Heart left ventricle (tissue), 16 donors: Measurements from ENCODE around the gene SOX9. TPM values are rescaled to one million over a fixed set of nuclear protein-coding genes. Genes with fewer than 3 reads are reported as not detected.
A peak's percentile ranks its signal among the peaks of the same experiment; 100 is the strongest.

Experiments
- ATAC-seq, 4 donors: fragments of 200-7000 bp; cut with Tn5 transposase; one replicate each; pipeline ENCODE4 v1.9.1; 2020 to 2022; ENCODE audit warnings: moderate library complexity in 4 of 4, mild to moderate bottlenecking in 3 of 4, moderate number of reproducible peaks in 1 of 4
- DNase-seq, 5 donors: peaks; one replicate each; pipeline ENCODE4 v3.0.0-alpha.2; 2020
- H3K27ac ChIP-seq, 12 donors: fragments of 200-600 bp; sonication (generic) in 4 of 12; one replicate each; pipeline versions ENCODE4 v1.5.0 to v1.8.0; 2016 to 2022; ENCODE audit warnings: mild to moderate bottlenecking in 2 of 12
- H3K27me3 ChIP-seq, 9 donors: fragments of 200-600 bp; sonication (generic) in 2 of 9; one replicate each; pipeline versions ENCODE4 v1.5.1 to v1.8.0; 2016 to 2022; ENCODE audit warnings: mild to moderate bottlenecking in 3 of 9
- H3K36me3 ChIP-seq, 9 donors: fragments of 200-600 bp; sonication (generic) in 2 of 9; one replicate each; pipeline versions ENCODE4 v1.5.0 to v1.8.0; 2018 to 2022; ENCODE audit warnings: mild to moderate bottlenecking in 2 of 9
- H3K4me1 ChIP-seq, 12 donors: fragments of 200-600 bp; sonication (generic) in 4 of 12; one replicate each; pipeline versions ENCODE4 v1.5.0 to v1.8.0; 2016 to 2022; ENCODE audit warnings: mild to moderate bottlenecking in 3 of 12
- H3K4me3 ChIP-seq, 12 donors: fragments of 200-600 bp; sonication (generic) in 4 of 12; one replicate each; pipeline versions ENCODE4 v1.5.0 to v1.8.0; 2017 to 2022; ENCODE audit warnings: mild to moderate bottlenecking in 9 of 12, moderate library complexity in 4 of 12
- H3K9me3 ChIP-seq, 12 donors: fragments of 200-600 bp; sonication (generic) in 4 of 12; one replicate each; pipeline versions ENCODE4 v1.5.0 to v1.8.0; 2016 to 2022; ENCODE audit warnings: mild to moderate bottlenecking in 1 of 12
- POLR2A ChIP-seq, 2 donors: fragments of 450-650 bp; IDR thresholded peaks; one replicate each; pipeline ENCODE4 v1.6.1; 2017; ENCODE audit warnings: antibody characterized with exemption in 2 of 2, mild to moderate bottlenecking in 2 of 2, moderate library complexity in 2 of 2
- WGBS, 4 donors: extraction: QIAGEN DNeasy Blood & Tissue Kit in 2 of 4; methylation state at CpG; one replicate each; pipeline versions ENCODE4 v1.1.5 to v1.1.7; 2013 to 2018; 5-methylcytosine and 5-hydroxymethylcytosine counted together
- intact Hi-C, 10 donors: fragments of 100-400 bp; cut with DNase I; formaldehyde crosslinking; loops; one replicate each; pipeline versions ENCODE4 v1.11.1 to v1.14.2; 2022
- polyA plus RNA-seq, 2 donors: library from polyadenylated mRNA; stranded (reverse); fragments of 200-250 nt; gene quantifications; one replicate each; pipeline ENCODE4 v1.2.3, GENCODE V29; 2013
- total RNA-seq, 9 donors: library from RNA; depleted of rRNA in 2 of 9; stranded (reverse); fragments of >200 nt in 2 of 9; fragmentation: NEBNext Ultra II Directional in 3 of 9; extraction: Animal tissue kit (Norgen Biotek cat#: 25700) in 3 of 9; gene quantifications; one replicate each; pipeline versions ENCODE4 v1.1.0 to v1.2.4, GENCODE V29; 2016 to 2023
- TF ChIP-seq, protein P1 (sequence below), 12 donors: fragments of 200-600 bp; sonication (generic) in 4 of 12; IDR thresholded peaks; one replicate each; pipeline versions ENCODE4 v1.5.0 to v1.8.0; 2018 to 2022; ENCODE audit warnings: antibody characterized with exemption in 12 of 12, mild to moderate bottlenecking in 5 of 12
- donor health status: ischemic (EF 13 %, LVEDD 7.1; RV severe dilation, severe dysfunction).
- donor health status: healthy with polysubstance abuse.
- donor health status: DM: no; HTN: yes; CAD: no.
- donor health status: DM: no; HTN: no; CAD: no.
- donor health status: ischemic (EF 25% LVEDD 6.9; RV normal size, moderate dysfunction).
- donor health status: ischemic (EF 25% LVEDD 5.7; RV mildly dilated, moderate dysfunction).
- donor health status: healthy.
- donor health status: DM: yes; HTN: yes; CAD: no.
- donor health status: ischemic (EF 35%, LVEDD 5.7; RV mildly dilated, moderate dysfunction).
- donor health status: nonischemic (EF 11% LVEDD 7.7; RV severe dilation, severe dysfunction).
- donor health status: DM: yes; HTN: yes; CAD: no.
- donor health status: PGD.
- donor health status: ischemic (EF 29% LVEDD 5.4; RV normal size, mild dysfunction).
- donor health status: nonischemic (EF 23%, LVEDD 6.1; RV moderate dilation, normal function).

Gene SOX9
- total and polyA plus RNA-seq, 11 donors: 7.6 to 19.7 (median 12.8) TPM

GRCh38 chr17:72113751-72114150 lies 7.1 kb upstream of the SOX9 start:
- H3K27me3 ChIP-seq: peaks cover 3 to 38% (median 17%) of the 10 kb centered on the region in 9 donors
- intact Hi-C loops: loop anchor here in 9 of 10 donors (10.0 kb wide), 9 partner anchors 149 to 1479 kb away; no protein-coding TSS in a partner anchor
- TF ChIP-seq POLR2A (IDR thresholded peaks at IDR 0.05): no peak
- TF ChIP-seq, protein P1, sequence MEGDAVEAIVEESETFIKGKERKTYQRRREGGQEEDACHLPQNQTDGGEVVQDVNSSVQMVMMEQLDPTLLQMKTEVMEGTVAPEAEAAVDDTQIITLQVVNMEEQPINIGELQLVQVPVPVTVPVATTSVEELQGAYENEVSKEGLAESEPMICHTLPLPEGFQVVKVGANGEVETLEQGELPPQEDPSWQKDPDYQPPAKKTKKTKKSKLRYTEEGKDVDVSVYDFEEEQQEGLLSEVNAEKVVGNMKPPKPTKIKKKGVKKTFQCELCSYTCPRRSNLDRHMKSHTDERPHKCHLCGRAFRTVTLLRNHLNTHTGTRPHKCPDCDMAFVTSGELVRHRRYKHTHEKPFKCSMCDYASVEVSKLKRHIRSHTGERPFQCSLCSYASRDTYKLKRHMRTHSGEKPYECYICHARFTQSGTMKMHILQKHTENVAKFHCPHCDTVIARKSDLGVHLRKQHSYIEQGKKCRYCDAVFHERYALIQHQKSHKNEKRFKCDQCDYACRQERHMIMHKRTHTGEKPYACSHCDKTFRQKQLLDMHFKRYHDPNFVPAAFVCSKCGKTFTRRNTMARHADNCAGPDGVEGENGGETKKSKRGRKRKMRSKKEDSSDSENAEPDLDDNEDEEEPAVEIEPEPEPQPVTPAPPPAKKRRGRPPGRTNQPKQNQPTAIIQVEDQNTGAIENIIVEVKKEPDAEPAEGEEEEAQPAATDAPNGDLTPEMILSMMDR (IDR thresholded peaks at IDR 0.05): no peak
- no peaks in the 10 kb centered on the region for H3K9me3 ChIP-seq
- peak; percentile 68 to 87 (median 74) for ATAC-seq
- DNase-seq: peak in 2 of 5 donors; percentile 36 to 54
- 33 to 63% (median 49%) methylated on average over 4 of the region's 4 CpGs for WGBS, 4 donors
- H3K4me1 ChIP-seq: peaks cover 0 to 38% (median 15%) of the 10 kb centered on the region in 12 donors
- H3K4me3 ChIP-seq: no peak overlapping the region
- H3K36me3 ChIP-seq: no peaks in the 10 kb centered on the region
- peak overlapping the region in 8 of 12 donors; percentile 10 to 83 (median 62) for H3K27ac ChIP-seq

DNA sequence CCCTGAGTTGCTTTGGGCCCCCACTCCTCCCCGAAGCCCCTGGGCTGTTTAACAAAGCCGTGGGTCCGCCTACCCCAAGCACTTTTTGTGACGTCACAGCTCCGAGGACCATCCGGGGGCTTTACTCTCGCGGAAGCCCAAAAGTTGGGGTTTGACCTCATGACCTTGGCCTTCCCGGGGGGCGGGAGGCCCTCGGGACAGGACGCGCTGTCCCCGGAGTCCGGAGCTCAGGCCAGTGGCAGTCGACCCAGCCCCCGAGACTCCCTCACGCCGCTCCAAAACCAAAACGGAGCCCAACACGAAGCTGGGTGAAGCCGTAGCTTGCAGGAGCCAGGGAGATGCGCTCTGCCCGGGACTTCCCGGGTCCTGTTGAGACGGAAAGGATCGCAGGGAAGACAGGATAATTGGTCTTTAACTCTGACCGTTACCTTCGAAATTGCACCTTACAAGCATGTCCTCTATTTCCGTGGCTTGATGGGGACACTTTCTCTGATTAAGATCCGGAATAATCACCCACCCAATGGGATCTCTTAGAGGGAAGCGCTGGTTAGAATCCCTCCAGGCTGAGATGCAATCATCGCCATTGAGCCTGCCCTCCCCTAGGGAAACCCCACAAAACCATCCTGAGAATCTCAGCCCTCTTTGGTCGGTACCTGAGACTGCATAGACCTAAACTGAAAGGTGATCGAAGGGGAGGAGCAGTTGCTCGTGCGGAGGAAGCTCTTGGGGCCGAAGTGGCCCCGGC lies 4.9 kb upstream of the SOX9 start:
- H3K4me3 ChIP-seq: peak overlapping the region in 3 of 12 donors; percentile 72 to 94 (median 85)
- H3K9me3 ChIP-seq: no peaks in the 10 kb centered on the region
- ATAC-seq: no peak
- 34 to 47% (median 40%) methylated on average over 24 to 39 of the region's 39 CpGs for WGBS, 4 donors
- DNase-seq: no peak
- intact Hi-C loops: loop anchor here (2.0 to 10.0 kb wide), 19 partner anchors 84 to 1481 kb away; no protein-coding TSS in a partner anchor
- H3K27ac ChIP-seq: peak overlapping the region in 2 of 12 donors; percentile 1 to 8
- peaks cover 3 to 57% (median 17%) of the 10 kb centered on the region in 9 donors for H3K27me3 ChIP-seq
- no peaks in the 10 kb centered on the region for H3K36me3 ChIP-seq
- H3K4me1 ChIP-seq: peaks cover 0 to 51% (median 16%) of the 10 kb centered on the region in 12 donors
- TF ChIP-seq POLR2A (IDR thresholded peaks at IDR 0.05): no peak
- TF ChIP-seq, protein P1 (IDR thresholded peaks at IDR 0.05): no peak

- TF ChIP-seq POLR2A (IDR thresholded peaks at IDR 0.05): no peak
- TF ChIP-seq, protein P1 (IDR thresholded peaks at IDR 0.05): no peak
- 14 to 21% (median 19%) methylated on average over 56 to 58 of the region's 58 CpGs for WGBS, 4 donors
- Histone ChIP-seq H3K36me3 (no peaks in the 10 kb centered on the region), H3K27me3 (peaks cover 3 to 66% (median 25%) of the 10 kb centered on the region in 9 donors), H3K9me3 (no peaks in the 10 kb centered on the region), H3K27ac (peak overlapping the region in 1 of 12 donors; percentile 44), H3K4me3 (peak overlapping the region in 11 of 12 donors; percentile 23 to 94 (median 65)), H3K4me1 (peaks cover 0 to 51% (median 16%) of the 10 kb centered on the region in 12 donors)
- intact Hi-C loops: loop anchor here (2.0 to 10.0 kb wide), 19 partner anchors 85 to 1482 kb away; no protein-coding TSS in a partner anchor
- no peak for ATAC-seq
- DNase-seq: peak in 1 of 5 donors; percentile 32
Measured at GRCh38 chr17:72116661-72117521, 3.9 kb upstream of the SOX9 start.
